GM19025 (cell line): ENCODE results near the gene ZNF331.

Source experiments
- ATAC-seq: cut with Tn5 transposase; IDR thresholded peaks from one replicate; pipeline ENCODE4 v1.9.1; 2021; ENCODE audit warnings: mild to moderate bottlenecking, low read depth, moderate library complexity; ENCODE audit not compliant: unreplicated experiment

The ZNF331 gene

GRCh38 chr19:53520547-53521372, 17.2 kb upstream of the ZNF331 start:
- ATAC-seq, result peak; percentile 99

DNA sequence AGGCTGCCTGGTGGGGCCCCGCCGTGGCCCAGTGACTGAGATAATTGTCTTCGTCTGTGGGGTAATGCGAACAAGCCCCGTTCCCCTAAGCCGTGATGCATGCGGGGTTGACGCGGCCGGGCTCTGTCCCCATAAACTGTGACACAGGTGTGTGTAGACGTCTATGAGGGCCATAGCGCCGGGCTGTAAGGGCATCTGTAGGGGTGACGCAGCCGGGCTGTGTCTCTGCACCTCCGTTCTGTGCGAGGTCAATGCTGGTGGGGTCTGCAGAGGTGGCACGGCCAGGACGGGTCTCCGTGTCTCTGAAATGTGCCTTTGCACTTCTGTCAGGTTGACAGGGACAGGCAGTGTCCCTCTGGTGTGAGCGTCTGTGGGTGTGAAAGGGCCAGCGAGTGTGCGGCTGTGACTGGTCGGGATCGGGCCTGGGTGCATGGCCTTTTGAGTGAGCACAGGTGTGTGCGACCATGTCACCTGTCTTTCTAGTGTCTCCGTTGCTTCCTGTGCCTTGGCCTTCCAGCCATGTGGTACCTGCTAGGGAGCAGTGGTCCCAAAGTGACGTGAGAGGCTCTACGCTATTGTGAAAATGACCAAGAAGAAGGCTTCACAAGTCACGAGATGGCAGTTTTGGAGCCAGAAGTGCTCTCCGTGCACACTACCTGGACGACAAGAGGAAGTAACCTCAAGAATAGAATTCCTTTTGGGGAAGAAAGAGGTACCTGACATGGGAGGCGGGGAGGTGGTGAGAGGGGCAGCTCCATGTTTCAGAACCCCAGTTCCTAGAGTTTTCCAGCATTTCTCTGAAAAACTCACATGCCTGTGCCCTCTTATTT, 16.4 kb upstream of the ZNF331 start:
- ATAC-seq, result no peak

DNA sequence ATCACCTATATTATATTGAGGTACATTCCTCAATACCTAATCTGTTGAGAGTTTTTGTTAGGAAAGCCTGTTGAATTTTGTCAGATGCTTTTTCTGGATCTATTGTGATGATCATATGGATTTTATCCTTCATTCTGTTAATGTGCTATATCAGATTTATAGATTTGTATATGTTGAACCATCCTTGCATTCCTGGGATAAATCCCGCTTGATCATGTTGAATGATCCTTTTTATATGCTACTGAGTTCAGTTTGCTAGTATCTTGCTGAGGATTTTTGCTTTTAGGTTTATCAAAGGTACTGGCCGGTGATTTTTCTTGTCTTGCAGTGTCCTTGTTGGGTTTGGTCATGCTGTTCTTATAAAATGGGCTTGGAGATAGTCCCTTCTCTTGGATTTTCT, 12.0 kb upstream of the ZNF331 start:
- no peak for ATAC-seq

DNA sequence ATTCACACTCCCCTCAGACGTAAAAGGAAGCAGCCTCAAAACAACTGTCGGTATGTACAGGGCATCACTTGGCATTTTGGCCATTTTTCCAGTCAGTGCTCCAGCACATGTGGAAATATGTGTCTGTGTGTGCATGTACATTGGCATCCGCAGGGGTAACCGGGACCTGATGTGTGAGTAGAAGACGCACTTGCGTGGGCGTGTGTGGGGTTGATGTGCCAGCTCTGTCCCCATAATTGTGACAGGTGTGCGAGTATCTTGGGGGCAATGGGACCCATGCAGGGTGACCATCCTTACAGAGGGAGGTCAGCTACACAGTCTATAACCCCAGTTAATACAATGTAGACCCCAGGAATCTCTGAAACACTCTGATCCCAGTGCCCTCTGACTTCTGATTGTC, 7.3 kb upstream of the ZNF331 start:
- ATAC-seq, result no peak

DNA sequence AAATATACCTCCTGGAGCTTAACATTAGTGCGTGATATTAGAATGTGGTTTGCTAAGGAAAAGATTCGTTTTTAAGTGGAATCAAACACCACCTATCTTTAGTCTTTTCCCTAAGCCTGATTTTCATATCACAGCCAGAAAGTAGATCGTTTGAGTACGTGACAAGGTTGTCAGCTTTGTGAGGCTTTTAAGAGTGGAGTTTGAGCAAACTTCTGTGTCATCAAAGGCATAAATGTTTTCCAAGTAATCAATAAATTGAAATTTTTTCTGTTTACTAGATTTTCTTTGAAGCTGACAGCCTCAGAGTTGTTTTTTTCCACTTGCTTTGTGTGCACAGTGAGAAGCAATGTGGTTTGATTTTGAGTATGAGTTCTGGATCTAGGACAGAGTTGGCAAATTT, 6.5 kb upstream of the ZNF331 start:
- no peak for ATAC-seq

DNA sequence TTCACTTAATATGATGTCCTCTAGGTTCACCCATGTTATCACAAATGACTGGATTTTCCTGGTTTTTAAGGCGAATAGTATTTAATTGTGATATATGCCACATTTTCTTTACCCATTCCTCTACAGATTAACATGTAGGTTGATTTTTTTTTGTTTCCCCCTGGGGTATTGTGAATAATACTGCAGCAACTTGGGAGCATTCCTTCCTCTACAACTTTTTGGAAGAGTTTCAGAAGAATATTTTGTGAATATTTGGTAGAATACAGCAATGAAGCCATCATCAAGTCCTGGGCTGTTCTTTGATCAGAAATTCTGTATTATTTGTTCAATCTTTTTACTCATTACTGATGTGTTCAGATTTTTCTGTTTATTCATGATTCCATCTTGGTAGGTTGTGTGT, 5.6 kb upstream of the ZNF331 start:
- no peak for ATAC-seq

- no peak for ATAC-seq
These were observed 1.8 kb upstream of the ZNF331 start for GRCh38 chr19:53536225-53536548.

DNA sequence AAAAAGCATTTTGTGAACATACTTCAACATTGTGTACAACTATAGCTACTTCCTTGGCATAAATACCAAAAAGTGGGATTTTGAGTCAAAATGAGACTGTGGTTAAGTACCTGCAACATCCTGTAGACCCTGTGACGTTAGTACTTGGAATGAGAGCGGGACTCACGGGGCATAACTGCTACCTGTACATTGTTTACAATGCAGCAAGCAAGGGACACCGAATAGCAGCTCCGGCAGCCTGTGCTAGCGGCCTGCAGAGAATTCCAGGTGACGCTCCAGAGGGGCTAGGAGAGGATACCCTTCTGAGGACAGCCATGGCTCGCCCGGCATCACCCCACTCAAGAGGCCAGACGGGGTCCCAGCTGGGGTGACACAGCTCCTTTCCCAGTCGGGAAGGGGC, 824 bp upstream of the ZNF331 start:
- no peak for ATAC-seq

GRCh38 chr19:53538378-53539109, 599 bp downstream of the ZNF331 start:
- ATAC-seq, result no peak

- ATAC-seq, result no peak
These were observed 2.1 kb downstream of the ZNF331 start for GRCh38 chr19:53540091-53540490.

DNA sequence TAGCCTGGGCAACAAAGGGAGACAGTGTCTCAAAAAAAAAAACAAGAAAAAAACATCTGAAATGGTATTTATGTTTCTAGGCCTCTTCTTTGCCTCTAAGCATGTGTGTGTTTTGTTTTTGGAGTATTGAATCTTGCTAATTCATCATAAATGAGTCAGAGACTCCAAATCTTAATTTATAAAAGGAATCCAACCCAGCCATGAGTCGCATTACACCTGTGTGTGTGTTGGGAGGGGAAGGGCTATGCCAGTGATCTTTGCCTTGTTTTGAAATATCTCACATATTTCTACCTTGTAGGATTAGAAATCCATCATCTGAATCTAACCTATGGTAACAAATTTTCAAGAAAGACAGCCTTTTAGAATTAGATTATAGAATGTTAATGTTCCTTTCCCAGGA, 4.0 kb downstream of the ZNF331 start:
- ATAC-seq, result no peak

DNA sequence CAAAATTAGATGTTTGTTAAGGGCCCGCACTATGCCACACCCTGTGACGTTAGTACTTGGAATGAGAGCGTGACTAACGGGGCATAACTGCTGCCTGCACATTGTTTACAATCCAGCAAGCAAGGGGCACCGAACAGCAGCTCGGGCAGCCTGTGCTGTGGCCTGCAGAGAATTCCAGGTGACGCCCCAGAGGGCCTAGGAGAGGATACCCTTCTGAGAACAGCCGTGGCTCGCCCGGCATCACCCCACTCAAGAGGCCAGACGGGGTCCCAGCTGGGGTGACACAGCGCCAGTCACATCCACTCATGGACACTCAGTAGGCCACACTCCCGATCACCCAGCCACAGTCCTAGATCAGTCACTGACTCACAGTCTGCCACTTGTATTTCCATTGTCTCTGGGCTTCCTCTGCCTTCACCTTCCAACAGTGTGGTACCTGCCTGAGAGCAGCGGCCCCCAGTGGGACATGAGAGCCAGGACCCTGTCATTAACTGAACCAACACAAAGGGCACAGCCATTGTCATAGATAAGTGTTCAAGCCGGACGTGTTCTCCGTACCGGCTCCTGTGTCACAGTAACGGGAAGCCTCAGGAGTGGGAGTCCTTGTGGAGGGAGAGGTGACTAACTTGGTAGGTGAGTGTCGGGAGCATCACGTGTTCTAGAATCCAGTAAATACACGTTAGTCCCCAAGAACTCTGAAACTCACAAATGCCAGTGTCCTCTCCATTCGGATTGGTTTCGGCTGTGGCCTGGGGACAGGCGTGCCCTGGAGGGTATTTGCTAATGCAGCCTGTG, 7.5 kb downstream of the ZNF331 start:
- ATAC-seq, result no peak

DNA sequence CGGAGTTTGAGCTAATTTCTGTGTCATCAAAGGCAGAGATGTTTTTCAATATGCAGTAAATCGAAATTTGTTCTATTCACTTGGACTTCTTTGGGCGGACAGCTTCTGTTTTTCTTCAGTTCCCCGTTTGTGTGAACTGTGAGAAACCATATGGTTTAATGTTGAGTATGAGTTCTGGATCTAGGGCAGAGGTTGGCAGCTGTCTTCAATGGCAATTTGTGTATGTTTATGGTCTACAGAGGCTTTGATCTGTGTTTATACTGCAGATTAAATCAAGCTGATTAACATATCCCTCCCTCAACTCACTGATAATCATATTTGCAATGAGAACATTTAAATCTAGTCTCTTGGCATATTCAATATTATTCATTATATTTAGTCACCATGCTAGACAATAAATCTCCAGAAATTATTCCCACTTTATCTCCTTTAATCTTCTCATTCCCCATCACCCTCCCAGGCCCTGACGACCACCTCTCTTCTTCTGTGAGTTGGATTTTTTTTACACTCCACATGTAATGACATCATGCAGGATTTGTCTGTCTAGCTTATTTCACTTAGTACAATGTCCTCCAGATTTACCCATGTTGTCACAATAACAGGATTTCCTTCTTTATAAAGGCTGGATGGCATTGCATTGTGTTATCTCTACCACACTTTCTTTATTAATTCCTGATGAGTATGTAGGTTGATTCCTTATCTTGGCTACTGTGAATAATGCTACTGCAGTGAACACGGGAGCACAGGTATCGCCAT, 9.0 kb downstream of the ZNF331 start:
- no peak for ATAC-seq

GRCh38 chr19:53549340-53549739, 11.4 kb downstream of the ZNF331 start:
- ATAC-seq, result no peak

DNA sequence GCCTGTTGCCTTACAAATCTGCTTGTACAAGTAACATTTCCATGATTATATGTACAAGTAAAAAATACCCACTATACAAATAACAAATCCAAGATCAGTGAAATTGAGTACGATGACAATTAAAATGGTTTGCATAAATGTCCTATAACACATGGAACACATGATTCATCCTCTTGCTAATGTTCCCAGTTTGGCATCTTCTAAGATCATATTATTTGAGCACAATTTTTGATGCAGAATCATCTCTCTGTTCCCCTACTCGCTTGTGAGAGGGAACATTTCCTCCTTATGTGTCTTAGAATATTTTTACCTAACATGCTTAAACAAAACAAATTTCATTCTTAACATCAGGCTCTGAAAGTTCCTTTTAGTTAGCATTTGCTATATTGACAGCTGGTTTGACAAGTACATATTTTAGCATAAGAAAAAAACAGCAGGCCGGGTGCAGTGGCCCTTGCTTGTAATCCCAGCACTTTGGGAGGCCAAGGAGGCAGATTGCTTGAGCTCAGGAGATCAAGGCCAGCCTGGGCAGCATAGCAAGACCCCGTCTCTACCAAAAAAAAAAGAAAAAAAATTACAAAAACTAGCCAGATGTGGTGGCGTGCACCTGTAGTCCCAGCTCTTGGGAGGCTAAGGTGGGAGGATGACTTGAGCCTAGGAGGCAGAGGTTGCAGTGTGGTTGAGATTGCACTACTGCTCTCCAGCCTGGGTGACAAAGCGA, 14.2 kb downstream of the ZNF331 start:
- no peak for ATAC-seq

GRCh38 chr19:53553156-53553555, 15.2 kb downstream of the ZNF331 start:
- ATAC-seq, result no peak

DNA sequence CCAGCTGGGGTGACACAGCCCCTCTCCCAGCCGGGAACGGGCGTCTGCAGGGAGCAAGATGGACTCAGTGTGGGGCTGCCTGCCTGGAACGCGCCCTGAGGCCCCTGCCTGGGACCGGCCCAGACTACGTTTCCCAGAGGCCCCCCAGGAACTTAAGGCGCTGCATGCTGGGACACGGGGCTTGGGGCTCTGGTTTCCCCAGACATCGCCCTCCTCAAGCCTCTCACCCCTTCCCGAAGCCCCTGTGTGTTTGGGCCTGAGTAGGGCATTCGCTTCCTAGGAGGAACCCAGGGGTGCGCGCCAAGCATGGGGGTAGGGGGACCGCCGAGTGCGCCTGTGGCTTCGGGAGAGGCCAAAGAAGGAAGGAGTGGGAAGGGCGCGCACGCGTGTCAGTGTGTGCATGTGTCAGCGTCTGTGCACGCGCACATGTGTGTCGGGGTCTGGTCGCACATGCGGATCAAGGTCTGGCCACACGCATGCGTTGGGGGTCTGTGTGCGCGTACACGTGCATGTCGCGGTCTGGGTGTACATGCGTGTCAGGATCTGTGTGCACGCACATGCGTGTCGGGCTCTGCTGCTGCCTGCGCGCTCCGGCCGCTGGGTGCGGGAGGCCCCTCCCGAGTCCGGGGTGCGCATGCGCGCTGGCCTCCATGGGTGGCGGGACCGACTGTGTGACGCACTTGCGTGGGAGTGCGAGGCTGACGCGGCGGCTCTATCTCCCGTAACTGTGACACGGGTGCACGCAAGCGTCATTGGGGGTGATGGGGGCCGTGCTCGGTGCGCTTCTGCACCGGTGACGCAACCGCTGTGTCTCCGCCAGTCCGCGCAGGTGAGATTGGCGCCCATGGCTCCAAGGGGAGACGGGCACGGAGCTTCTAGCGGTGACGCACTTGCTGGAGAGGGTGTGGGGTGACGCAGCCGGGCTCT, 16.2 kb downstream of the ZNF331 start:
- ATAC-seq, result peak; percentile 70

GRCh38 chr19:53554804-53555203, 16.9 kb downstream of the ZNF331 start:
- no peak for ATAC-seq
